NCI-H1105 (cell line): ENCODE measurements around the gene DDAH1.
"Not testable (repeated sequence)": the region's sequence is repeated elsewhere in the genome, so short reads cannot be mapped to it uniquely, and the experiment has no call there.

Experiments
- DNase-seq: peaks from one replicate; lab custom pipeline; 2025; lab: John Stamatoyannopoulos, UW

The DDAH1 gene

GRCh38 chr1:85470130-85470529, 5.2 kb upstream of the DDAH1 start:
- not testable (repeated sequence) for DNase-seq

- no peak for DNase-seq
Observed at GRCh38 chr1:85467929-85468540, 3.1 kb upstream of the DDAH1 start.

- no peak for DNase-seq
Observed at GRCh38 chr1:85467036-85467435, 2.1 kb upstream of the DDAH1 start.

GRCh38 chr1:85465786-85466134, 801 bp upstream of the DDAH1 start:
- no peak for DNase-seq

GRCh38 chr1:85464497-85465098, 361 bp downstream of the DDAH1 start:
- DNase-seq: peak; percentile 45

GRCh38 chr1:85463731-85464496, 1.0 kb downstream of the DDAH1 start:
- DNase-seq: peak; percentile 45

GRCh38 chr1:85462931-85463649, 1.9 kb downstream of the DDAH1 start:
- no peak for DNase-seq

- no peak for DNase-seq
Observed at GRCh38 chr1:85461216-85461918, 3.6 kb downstream of the DDAH1 start.

- DNase-seq: no peak
Observed at GRCh38 chr1:85460555-85461088, 4.3 kb downstream of the DDAH1 start.

- DNase-seq: no peak
Observed at GRCh38 chr1:85459290-85459689, 5.7 kb downstream of the DDAH1 start.

GRCh38 chr1:85454214-85454613, 10.7 kb downstream of the DDAH1 start:
- DNase-seq: no peak

GRCh38 chr1:85453640-85454194, 11.2 kb downstream of the DDAH1 start:
- DNase-seq: no peak

- DNase-seq: no peak
Observed at GRCh38 chr1:85452948-85453347, 12.0 kb downstream of the DDAH1 start.

GRCh38 chr1:85451236-85451830, 13.6 kb downstream of the DDAH1 start:
- no peak for DNase-seq

GRCh38 chr1:85450832-85451231, 14.1 kb downstream of the DDAH1 start:
- DNase-seq: no peak

GRCh38 chr1:85449356-85449755, 15.6 kb downstream of the DDAH1 start:
- DNase-seq: peak; percentile 64

GRCh38 chr1:85448358-85448757, 16.6 kb downstream of the DDAH1 start:
- no peak for DNase-seq

- DNase-seq: no peak
Observed at GRCh38 chr1:85447006-85447943, 17.7 kb downstream of the DDAH1 start.

GRCh38 chr1:85445906-85446305, 19.1 kb downstream of the DDAH1 start:
- no peak for DNase-seq

- DNase-seq: no peak
Observed at GRCh38 chr1:85444381-85444780, 20.6 kb downstream of the DDAH1 start.
